GM18861 (cell line): ENCODE data around the gene ERCC3.

Source experiments
- ATAC-seq: cut with Tn5 transposase; IDR thresholded peaks from one replicate; pipeline ENCODE4 v1.9.1; 2021; ENCODE audit not compliant: unreplicated experiment

The ERCC3 gene

DNA sequence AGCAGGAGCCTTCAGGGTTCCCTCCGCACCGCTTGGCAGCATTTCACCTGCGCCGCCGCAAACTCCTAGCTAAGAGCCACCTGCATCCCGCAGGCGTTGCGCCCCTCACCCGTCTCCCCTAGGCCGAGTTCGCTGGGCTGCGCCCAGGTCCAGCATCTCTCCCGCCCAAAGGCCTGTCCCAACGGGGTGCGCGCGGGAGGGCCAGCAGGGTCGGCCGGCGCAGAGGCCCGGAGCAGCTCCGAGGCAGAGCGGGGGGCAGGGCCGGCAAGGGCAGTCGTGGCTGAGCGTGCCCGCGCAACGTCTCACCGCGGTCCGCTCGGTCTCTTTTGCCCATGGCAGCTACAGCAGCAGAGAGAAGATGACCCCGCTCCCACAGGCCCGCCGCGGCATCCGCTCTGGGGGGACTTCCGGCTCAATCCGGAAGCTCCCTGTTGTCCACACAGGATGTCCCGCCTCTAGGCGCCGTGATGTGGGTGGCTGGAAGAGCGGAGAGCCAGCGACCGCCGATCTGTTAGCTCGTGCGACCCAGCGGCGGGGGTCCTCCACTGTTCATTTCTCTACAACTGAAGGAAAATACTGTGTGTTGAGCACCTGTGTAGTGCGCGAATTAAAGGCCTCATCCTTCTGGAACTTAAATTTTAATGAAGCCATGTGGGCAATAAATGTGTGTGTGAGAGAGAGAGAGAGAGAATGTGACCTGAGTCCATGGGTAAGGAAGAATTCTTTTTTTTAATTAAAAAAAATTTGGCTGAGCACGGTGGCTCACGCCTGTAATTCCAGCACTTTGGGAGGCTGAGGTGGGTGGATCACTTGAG, at the start of gene ERCC3:
Gene ERCC3, minus strand, starts transcription at position 397 of the 815 bp plus-strand sequence. Its CDS starts 63 bp downstream, at position 334.
- ATAC-seq: peak; percentile 98

DNA sequence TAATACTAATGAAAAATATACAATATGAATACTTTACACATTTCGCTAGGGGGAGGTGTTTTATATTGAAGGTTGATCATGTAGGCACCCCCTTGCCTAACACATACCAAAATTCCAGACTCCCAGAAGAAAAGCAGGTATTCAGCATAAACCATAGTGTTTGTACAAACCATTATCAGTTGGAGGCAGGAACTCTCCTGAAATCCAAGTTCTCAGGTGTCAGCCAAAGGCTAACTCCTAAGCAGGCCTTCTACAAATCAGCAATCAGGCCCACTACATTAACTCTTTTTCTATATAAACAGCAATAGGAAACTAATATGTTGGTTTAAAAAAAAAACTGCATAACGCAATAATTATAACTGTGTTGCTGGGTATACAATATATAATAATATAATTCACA, 49.3 kb upstream of the ERCC3 start:
- ATAC-seq: no peak

DNA sequence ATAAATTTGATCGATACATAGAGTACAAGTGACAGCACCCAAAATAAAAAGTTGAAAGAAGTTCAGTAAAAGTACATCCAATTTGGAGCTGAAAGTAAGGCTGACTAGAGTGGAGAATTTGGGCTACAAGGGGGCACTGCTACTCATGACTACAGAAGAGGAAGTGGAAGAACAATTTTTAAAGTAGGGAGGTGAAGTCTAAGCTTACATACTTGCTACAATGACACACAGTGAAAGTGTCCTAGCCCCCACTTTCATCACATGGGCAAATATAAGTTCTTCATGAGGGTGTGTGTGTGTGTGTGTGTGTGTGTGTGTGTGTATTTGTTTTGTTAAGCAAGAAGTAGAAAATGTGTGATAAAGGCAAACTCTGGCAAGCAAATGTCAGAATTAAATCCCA, 48.2 kb upstream of the ERCC3 start:
- peak; percentile 57 for ATAC-seq

DNA sequence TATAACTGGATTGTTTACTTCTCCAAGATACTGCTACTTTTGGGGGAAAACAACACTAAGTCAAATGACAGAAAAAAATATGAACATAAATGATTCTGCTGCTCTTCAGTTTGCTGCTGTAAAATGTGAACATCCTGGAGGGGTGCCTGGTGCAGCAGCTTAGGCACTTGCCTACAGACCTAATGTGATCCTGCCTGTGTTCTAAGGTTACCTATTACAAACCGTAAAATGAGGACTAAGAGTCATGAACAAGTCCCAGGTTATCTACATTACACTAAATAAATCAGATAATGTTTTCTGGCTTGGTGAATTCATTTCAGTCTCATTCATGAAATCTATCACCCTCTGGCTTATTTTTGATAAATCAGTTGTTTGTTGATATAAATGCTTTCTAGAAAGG, 38.4 kb upstream of the ERCC3 start:
- no peak for ATAC-seq

DNA sequence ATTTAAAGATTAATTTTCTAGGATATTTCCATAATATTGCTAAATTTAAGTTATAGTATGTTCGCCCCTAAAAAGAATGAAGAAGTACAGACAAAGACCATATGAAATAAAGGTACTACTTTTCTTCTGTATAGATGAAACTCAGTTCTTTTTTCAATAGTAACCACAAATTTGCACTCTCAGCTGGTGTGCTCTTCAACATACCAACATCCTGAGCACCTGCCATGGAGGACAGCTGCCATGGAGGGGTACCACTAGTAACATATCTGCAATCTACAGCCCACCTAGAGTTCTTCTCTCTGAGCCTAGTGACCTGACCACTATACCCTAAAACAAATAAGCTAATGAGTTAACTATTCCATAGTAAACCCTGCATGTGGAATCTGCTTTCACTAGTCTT, 36.8 kb upstream of the ERCC3 start:
- ATAC-seq: peak; percentile 51

DNA sequence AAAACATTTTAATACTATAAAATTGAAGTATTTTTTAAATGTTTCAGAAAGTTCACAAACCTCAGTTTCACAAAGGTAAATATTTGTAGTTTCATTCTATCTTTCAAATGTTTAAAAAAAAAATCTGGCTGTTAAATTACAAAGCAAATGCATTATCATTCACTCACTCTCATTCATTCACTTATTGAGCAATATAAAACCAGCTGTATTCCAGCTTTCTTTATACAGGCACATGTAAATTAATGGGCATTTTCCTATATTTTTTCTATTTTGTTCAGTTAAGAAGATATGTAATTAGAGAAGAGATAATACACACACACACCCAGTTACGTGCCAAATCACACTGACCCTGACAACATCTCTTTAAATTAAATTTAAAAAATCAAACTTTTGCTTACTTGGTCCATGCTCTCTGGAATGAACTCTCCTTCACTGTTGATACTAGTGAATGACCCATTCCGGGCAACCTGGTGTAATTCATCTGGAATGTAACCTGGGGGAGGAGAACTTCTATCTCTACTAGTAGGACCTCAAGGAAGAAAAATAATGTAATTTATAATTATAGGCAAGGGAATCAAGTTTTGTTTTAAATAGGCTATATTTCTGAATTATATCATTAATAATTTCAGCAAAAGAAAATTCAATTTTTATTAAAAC, 32.5 kb upstream of the ERCC3 start:
- ATAC-seq: no peak

DNA sequence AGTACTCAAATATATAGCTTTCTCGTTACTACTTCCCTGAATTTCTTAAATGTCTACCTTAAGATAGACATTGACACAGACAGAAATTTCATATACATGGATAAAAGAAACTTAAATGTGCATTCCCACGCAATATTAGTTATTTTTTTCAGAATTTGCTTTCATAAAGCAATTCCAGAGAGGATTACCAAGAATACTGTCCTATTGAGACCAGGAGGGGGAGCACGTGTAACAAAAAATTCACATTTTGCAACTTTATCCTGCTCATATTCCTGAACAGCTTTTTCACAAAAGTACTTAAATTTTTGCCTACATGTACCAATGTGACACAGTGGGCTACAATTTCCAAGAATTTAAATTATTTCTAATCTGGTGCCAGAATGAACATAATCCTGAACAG, 30.7 kb upstream of the ERCC3 start:
- no peak for ATAC-seq

DNA sequence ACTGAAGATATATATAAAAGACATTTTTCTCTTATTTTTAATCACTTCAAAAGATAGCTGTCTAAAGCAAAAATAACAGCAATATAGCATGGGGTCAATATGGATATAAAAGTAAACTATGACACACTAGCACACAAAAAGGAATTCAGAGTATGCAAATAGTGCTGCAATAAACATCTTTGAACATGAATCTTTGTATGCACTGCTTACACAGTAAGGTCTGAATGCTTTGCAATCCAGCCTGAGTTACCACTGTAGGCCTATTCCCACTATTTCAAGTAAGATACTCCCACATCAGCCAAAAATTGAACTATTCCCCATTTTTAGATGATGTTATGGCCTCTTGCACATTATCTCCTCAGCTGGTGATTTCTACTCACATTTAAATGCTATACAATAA, 27.4 kb upstream of the ERCC3 start:
- no peak for ATAC-seq

DNA sequence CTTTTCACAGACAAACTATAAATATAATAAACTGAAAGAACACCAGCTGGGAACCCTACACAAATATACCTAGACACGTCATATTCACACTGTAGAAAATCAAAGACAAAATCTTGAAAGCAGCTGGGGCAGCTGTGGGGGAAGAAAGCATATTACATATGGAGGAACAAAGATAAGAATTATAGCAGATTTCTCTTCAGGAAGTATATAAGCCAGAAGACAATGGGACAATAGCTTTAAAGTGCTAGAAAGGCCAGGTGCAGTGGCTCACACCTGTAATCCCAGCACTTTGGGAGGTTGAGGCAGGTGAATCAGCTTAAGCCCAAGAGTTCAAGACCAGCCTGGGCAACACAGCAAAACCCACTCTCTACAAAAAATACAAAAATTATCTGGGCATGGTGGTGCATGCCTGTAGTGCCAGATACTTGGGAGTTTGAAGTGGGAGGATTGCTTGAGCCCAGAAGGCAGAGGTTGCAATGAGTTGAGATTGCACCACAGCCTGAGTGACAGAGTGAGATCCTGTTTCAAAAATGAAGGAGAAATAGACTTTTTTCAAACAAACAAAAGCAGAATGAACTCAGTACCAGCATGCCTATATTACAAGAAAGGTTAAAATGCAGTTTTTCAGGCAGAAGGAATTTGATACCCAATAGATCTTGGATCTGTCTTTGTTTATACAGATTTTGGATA, 26.8 kb upstream of the ERCC3 start:
- ATAC-seq: no peak

DNA sequence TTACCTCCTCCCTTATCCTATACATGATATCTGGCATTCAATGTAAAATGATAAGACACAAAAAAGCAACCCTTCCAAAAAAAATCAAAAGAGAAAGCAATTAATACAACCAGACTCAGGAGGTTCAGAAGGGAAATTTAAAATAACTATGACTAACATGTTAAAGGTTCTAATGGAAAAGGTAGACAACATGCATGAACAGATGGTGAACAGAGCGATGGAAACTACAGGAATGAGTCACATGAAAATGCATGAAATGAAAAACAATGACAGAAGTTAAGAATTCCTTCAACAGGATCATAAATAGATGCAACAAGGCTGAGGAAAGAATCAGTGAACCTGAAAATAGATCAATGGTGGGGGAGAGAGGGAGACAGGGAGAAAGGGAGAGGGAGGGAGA, 26.1 kb upstream of the ERCC3 start:
- no peak for ATAC-seq

DNA sequence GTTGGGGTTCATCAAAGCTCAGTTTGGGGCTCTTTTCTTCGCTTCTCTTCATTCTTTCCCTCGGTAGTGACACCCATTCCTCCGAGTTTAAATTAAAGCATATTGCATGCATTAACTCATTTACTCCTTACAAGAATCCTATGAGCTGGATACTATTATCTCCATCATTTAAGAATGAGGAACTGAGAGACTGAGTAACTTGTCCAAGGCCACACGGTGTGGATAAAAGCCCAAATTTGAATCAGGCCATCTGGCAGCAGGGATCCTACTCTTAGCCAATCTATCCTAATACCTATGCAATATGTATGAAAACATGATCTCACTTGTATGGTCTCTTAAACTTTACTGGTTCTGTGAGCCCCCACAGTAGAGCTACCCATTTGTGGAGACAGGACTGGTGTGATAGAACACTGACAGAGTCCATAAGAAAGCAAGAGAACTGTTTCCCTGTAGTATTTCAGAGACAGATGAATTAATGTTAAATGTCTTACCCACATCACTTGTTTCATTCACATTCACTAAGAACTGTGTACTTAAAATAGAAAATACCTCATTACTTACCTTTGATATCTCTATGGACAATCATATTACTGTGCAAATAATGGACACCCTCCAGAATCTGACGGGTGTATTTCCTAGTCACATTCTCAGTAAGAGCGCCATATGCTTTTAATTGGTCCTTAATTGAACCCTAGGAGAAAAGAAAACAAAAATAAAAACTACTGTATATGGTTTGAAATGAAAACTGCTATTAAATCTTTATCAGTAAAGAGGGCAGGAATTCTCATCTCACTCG, 20.4 kb upstream of the ERCC3 start:
- no peak for ATAC-seq

DNA sequence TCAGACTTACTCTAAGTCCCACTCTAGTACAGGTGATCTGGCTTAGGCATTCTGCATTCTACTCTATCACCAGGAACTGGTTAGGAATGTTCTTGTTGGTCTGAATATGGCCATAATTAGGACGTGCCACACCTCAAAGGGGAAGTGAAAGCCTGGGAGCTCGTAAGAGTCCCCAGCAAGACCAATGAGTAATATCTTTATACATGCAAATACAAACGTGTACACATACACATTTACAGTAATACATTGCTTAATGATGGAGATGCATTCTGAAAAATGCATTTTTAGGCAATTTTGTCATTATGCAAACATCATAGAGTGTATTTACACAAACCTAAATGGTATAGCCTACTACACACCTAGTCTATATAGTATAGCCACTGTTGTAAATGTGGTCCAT, 19.5 kb upstream of the ERCC3 start:
- peak; percentile 98 for ATAC-seq

DNA sequence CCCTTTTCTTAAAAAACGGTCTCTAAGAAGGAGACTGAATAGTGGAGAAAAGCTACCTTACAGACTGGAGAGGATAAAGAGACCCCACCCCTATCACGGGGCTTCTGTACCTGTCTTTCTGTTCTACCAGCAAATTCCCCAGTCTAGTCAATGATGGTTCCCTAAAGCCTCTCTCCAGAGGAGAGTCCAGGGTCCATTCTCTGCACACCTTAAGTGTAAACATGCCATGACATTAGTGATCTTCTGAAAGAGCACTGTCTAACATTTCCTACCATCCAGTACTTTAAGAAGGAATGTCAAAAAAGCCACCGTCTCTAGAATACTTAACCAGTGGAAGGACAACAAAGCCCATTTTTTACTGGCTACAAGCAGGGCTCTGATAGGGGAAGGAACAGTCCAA, 17.0 kb upstream of the ERCC3 start:
- no peak for ATAC-seq

DNA sequence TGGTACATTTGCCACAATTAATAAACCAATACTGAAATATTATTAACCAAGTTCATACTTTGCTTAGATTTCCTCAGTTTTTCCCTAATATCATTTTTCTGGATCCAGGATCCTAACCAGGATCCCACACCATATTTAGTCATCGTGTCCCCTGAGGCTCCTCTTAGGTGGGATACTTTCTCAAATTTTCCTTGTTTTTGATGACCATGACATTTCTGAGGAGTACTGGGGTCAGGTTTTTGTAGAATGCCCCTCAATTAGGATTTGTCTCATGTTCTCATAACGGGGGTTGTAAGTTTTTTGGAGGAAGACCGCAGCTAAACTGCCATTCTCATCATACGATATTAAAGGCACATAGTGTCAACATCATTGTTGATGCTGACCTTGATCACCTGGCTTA, 15.5 kb upstream of the ERCC3 start:
- ATAC-seq: no peak

DNA sequence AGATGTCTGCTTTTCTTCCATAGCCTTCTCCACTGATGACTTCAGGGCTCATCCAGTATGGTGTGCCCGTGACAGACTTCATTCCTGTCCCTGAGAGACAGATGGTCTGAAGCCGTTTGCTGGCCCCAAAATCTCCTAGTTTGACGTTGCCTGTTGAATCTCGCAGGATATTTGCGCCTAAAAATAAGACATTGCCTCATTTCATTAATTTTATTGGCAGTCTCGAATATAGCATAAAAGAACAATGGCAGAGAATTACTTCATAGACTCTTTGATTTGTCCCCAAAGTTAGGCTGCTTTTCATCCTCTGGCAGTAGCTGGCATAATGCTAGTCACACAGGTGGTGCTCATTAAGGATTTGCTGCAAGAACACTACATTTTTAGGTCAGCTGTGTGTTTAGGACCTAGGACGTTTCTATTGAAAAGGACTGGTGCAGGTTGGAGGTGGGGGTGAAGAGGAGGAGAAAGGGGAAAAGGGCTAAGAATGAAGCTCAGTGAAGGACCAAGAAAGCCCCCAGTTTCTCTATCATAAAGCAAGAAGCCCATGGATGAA, 14.7 kb upstream of the ERCC3 start:
- ATAC-seq: no peak

DNA sequence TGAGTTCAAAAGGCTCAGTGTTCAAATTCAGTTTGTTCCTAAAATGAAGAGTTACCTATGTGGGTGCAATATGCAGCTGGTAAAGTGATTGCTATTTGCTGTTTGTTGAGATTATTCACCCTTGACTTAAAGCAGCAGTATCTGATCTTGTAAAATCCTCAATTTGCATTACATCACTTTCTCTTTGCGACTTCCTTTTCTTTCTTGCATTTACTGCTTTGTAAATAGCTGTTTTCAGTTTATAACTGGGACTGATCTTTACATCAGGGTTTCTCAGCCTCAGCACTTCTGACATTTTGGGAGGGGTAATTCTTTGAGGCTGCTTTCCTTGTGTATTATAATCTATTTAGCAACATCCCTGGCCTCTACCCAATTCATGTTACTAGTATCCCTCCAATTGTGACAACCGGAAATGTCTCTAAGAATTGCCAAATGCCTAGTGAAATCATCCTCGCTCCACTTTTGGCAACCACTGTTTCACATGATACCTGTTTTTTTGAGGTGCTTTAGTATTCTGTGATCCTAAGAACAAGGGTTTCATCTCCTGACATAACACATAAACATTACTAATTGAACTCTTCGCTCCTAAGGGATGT, 12.1 kb upstream of the ERCC3 start:
- ATAC-seq: no peak

DNA sequence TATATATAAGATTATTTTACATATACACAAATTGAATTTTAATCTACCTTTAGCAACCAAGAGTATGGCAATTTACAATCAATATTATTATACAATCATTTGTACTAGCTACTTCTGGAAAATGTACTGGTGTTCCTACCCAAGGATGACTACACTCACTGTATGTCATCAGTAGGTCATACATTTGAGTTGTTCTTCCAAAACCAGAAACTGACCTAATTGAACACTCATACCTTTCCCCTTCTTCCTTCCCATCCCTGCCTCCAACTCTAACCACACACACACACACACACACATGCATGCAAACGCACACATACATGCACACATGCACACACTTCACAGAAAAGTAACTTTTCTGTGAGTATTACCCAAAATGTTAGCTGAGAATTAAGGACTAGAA, 8.2 kb upstream of the ERCC3 start:
- no peak for ATAC-seq

DNA sequence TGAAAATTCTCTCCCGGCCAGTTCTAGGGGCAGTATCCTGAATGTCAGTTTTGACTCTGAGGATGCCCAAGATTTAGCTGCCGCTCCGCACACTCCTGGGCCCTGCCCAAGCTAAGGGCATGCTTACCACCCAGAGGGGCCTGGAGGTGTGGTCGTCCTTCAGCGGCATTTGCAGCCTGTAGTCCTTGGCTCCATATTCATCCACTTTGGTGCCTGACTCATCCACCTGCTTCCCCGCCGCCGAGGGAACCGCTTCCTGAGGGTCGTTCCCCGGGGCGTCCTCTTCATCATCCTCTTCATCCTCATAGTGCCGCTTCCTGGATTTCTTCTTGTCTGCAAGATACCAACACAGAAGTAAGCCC, 577 bp downstream of the ERCC3 start:
- no peak for ATAC-seq

DNA sequence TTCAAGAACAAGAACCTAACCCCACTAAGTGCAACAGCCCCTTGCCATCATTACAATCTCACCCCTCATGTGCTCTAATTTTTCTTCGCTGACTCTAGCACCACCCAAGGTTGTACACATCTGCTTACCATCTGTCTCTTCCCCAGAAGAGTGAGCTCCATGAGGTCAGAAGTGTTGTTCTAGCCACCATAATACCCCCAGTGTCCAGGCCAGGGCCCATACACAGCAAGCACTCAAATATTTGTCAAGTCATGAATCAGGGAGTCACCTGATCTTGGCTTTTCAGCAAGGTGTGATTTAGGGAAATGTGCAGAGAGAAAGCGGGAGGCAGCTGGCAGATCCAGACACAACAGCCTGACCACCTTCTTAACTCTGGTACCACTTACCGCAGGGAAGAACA, 5.7 kb downstream of the ERCC3 start:
- ATAC-seq: no peak

DNA sequence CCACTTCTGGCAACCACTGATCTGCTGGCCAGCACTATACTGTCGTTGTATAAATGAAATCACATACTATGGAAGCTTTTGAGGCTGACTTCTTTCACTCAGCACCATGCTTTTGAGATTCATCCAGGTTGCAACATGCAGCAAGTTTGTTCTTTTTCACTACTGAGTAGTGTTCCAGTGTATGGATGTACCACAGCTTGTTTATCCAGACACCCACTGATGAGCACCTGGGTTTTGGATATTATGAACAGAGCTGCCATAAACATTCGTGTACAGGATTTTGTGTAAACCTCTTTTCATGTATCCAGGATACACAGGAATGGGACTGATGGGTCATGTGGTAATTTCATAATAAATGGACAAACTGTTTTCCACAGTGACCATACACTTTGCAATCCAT, 10.7 kb downstream of the ERCC3 start:
- no peak for ATAC-seq

DNA sequence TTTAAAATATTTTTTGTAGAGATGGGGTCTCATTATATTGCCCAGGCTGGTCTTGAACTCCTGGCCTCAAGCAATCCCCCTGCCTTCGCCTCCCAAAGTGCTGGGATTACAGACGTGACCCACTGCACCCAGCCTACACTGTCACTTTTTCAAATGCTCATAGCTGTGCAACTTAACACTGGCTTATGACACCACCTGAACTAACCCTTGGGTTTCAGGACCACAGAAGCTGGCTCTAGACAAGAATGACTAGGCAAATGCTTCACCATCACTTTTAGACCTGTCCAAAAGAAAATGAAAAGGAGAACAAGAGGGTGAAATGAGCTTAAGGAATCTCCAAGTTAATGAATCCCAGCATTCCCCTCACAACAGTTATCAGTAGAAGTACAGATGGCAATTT, 13.3 kb downstream of the ERCC3 start:
- ATAC-seq: no peak
